Esophagus muscularis mucosa (tissue), 4 donors: ENCODE results near the gene BPIFB6. TPM values are rescaled to one million over a fixed set of nuclear protein-coding genes. Genes with fewer than 3 reads are reported as not detected.

Experiments
- DNase-seq: peaks from one replicate; pipeline ENCODE4 v3.0.0-alpha.2; 2017; ENCODE audit errors: extremely low spot score
- H3K27ac ChIP-seq, 4 donors: fragments of 200-600 bp; sonication (generic); replicated peaks in 1 of 4; 1 replicate in 3 of 4; 2 replicates in 1 of 4; pipeline ENCODE4 v1.5.1; 2016 to 2019; ENCODE audit warnings: mild to moderate bottlenecking in 1 of 4
- H3K27me3 ChIP-seq, 4 donors: fragments of 200-600 bp; sonication (generic); one replicate each; pipeline versions ENCODE4 v1.5.1 to v1.6.0; 2016 to 2019
- H3K36me3 ChIP-seq, 4 donors: fragments of 200-600 bp; sonication (generic); one replicate each; pipeline ENCODE4 v1.5.1; 2016 to 2019
- H3K4me1 ChIP-seq, 4 donors: fragments of 200-600 bp; sonication (generic); one replicate each; pipeline ENCODE4 v1.5.1; 2016 to 2019
- H3K4me3 ChIP-seq, 4 donors: fragments of 200-600 bp; sonication (generic); 1 replicate in 2 of 4; 2 replicates in 2 of 4; pipeline ENCODE4 v1.5.1; 2016 to 2019; ENCODE audit warnings: mild to moderate bottlenecking in 4 of 4, moderate library complexity in 1 of 4
- H3K9me3 ChIP-seq, 4 donors: fragments of 200-600 bp; sonication (generic); 1 replicate in 3 of 4; 2 replicates in 1 of 4; pipeline ENCODE4 v1.5.1; 2016 to 2019
- EP300 ChIP-seq: sonication (generic); formaldehyde crosslinking; IDR thresholded peaks from one replicate; pipeline ENCODE4 v1.6.1; 2017; ENCODE audit warnings: antibody characterized with exemption
- POLR2A ChIP-seq: fragments of 450-650 bp; IDR thresholded peaks from one replicate; pipeline ENCODE4 v1.6.1; 2017; ENCODE audit warnings: antibody characterized with exemption, moderate library complexity, mild to moderate bottlenecking, low read depth
- POLR2AphosphoS5 ChIP-seq, 2 donors: sonication (generic); formaldehyde crosslinking; IDR thresholded peaks; one replicate each; pipeline ENCODE4 v1.6.1; 2017; ENCODE audit warnings: antibody characterized with exemption in 2 of 2
- WGBS: methylation state at CpG from one replicate; pipeline ENCODE4 v1.1.5; 2018; 5-methylcytosine and 5-hydroxymethylcytosine counted together
- intact Hi-C: fragments of 100-400 bp; cut with DNase I; formaldehyde crosslinking; loops from one replicate; pipeline ENCODE4 v1.15.1; 2023
- total RNA-seq, 4 donors: library from RNA; depleted of rRNA; stranded (reverse); fragments of >200 nt; gene quantifications; one replicate each; pipeline versions ENCODE4 v1.1.0 to v1.2.1, GENCODE V29; 2016
- TF ChIP-seq, protein P1 (sequence below), 3 experiments: fragments of 200-600 bp in 2 of 3; fragments of 450-650 bp in 1 of 3; sonication (generic) in 2 of 3; IDR thresholded peaks; one replicate each; pipeline ENCODE4 v1.5.1; 2017 to 2019; ENCODE audit warnings: antibody characterized with exemption in 3 of 3, mild to moderate bottlenecking in 2 of 3, moderate library complexity in 1 of 3

The BPIFB6 gene
- total RNA-seq, 4 donors from 2014 or later, result not detected

DNA sequence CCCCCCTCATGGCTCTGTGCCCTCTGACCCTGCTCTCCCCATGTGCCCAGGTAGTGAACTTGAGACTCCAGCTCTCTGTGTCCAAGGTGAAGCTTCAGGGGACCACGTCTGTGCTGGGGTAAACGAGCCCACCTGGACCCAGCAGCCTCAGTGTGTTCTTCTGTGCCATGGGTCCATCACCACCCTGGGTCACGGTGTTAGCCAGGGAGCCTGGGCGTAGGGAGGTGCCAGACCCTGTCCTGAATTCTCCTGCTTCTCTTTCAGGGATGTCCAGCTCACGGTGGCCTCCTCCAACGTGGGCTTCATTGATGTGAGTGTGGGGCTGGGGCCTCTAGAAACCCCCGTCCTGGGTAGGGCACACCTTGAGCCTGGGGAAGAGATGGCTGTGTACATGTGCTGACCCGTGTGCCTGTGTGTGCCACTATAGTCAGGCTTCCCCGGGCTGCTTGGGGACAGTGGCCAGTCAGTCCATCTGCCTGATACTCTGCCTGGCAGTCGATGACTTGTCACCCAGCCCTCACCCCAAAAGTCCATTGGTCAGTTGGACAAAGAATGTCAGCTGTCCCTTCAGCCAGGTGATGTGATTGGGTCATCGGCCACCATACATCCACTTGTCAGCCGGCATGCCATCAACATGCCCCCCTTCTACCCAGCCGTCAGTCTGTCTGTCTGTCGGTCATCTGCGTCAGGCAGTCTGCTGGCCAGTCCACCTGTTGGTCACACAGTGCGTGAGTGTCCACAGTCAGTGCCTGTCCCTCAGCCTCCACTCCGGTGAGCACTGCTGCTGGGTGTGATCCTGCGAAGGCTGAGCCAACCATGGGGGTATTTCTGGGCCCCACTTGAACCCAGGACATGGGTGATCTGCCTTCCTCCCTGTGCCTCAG is 10.9 kb upstream of the BPIFB6 start:
- Histone ChIP-seq H3K27ac (no peak overlapping the region), H3K4me3 (no peak overlapping the region), H3K4me1 (no peaks in the 10 kb centered on the region), H3K36me3 (no peaks in the 10 kb centered on the region), H3K27me3 (peaks cover 0 to 9% (median 0%) of the 10 kb centered on the region in 4 donors), H3K9me3 (no peaks in the 10 kb centered on the region)
- intact Hi-C loops, result no loop called here
- no peak for DNase-seq
- 95% methylated on average over 3 of the region's 18 CpGs for WGBS
- no peak for TF ChIP-seq POLR2A
- TF ChIP-seq POLR2AphosphoS5 (IDR thresholded peaks at IDR 0.05), result no peak
- TF ChIP-seq EP300, result no peak
- TF ChIP-seq, protein P1, sequence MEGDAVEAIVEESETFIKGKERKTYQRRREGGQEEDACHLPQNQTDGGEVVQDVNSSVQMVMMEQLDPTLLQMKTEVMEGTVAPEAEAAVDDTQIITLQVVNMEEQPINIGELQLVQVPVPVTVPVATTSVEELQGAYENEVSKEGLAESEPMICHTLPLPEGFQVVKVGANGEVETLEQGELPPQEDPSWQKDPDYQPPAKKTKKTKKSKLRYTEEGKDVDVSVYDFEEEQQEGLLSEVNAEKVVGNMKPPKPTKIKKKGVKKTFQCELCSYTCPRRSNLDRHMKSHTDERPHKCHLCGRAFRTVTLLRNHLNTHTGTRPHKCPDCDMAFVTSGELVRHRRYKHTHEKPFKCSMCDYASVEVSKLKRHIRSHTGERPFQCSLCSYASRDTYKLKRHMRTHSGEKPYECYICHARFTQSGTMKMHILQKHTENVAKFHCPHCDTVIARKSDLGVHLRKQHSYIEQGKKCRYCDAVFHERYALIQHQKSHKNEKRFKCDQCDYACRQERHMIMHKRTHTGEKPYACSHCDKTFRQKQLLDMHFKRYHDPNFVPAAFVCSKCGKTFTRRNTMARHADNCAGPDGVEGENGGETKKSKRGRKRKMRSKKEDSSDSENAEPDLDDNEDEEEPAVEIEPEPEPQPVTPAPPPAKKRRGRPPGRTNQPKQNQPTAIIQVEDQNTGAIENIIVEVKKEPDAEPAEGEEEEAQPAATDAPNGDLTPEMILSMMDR (IDR thresholded peaks at IDR 0.05), result no peak

DNA sequence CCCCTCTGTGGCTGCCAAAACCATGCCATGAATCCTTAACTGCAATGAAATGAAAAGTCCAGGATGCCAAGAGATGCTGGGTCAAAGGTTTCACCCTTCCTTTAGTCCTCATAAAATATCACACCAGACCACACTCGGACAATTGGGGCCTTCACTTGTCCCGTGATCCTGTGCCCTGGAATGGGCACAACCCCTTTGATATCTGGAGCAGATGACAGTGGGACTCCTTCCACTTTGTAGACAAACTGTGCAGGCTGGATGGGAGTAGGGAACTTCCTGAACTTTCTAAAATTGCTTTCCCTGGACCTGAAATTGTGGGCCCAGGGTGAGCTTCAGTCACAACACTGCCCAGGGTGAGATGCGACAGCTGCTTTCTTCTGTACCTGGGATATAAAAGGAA is 9.6 kb upstream of the BPIFB6 start:
- intact Hi-C loops, result no loop called here

DNA sequence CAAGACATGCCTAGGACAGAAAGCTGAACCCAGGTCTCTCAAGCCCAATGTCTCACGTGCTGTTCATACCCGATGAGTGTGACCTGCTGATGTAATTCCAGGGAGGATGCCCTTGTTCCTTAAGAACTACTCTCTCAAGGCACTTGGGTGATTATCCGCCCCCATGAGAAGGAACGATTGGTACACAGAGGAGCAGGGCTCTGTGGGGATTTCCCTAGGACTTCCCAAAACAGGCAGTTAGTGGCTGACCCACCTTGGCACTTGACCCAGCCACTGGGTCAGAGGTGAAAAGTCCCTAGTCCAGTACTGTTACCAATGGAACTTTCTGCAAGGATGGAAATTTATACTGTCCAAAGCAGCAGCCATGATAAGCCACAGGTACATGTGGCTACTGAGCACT is 9.2 kb upstream of the BPIFB6 start:
- intact Hi-C loops, result no loop called here
- no peaks in the 10 kb centered on the region for H3K9me3 ChIP-seq
- no peak overlapping the region for H3K4me3 ChIP-seq
- DNase-seq, result no peak
- TF ChIP-seq POLR2AphosphoS5 (IDR thresholded peaks at IDR 0.05) (no peak), POLR2A (no peak), EP300 (no peak)
- TF ChIP-seq, protein P1 (IDR thresholded peaks at IDR 0.05), result no peak
- no peaks in the 10 kb centered on the region for H3K36me3 ChIP-seq
- no peak overlapping the region for H3K27ac ChIP-seq
- 89% methylated on average over 4 of the region's 4 CpGs for WGBS
- no peaks in the 10 kb centered on the region for H3K4me1 ChIP-seq
- no peaks in the 10 kb centered on the region for H3K27me3 ChIP-seq

More for the DNA sequence above, 9.6 kb upstream of the BPIFB6 start:
- TF ChIP-seq POLR2AphosphoS5 (IDR thresholded peaks at IDR 0.05) (no peak), POLR2A (no peak), EP300 (no peak)
- TF ChIP-seq, protein P1 (IDR thresholded peaks at IDR 0.05), result no peak
- no peaks in the 10 kb centered on the region for H3K4me1 ChIP-seq
- no peaks in the 10 kb centered on the region for H3K36me3 ChIP-seq
- 58% methylated on average over 3 of the region's 3 CpGs for WGBS
- no peaks in the 10 kb centered on the region for H3K9me3 ChIP-seq
- no peak for DNase-seq
- H3K4me3 ChIP-seq, result no peak overlapping the region
- H3K27ac ChIP-seq, result no peak overlapping the region
- H3K27me3 ChIP-seq, result no peaks in the 10 kb centered on the region

DNA sequence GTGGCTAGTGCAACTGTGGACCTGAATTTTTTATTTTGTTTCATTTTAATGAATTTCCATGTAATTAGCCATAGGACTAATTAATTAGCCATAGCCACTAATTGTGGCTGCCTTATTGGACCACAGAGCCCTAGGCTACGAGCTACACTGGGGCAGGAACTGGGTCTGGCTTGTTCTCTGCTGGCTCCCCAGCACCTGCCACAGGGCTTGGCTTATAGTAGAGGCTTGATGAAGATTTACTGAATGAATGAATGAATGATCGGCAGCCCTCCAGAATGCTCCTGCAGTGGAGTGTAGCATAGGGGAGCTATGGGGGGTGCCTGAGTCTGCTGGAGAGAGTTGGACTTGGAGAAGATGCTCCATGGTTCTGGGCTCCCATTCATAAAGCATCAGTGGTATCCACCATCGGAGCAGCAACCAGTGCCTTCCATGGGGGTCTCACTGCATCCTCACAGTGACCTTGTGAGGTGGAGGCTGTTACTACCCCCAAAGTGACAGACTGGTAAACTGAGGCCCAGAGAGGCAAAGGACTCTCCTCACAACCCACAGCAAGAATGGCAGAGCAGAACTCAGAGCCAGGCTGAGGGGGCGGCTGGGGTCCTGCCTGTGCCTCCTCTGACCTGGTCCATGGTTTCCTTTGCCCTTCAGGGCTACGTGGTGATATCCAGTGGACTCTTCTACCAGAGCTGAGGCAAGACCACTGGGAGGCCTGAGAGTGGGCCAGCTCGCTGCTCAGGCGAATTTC is 8.6 kb upstream of the BPIFB6 start:
- H3K4me3 ChIP-seq, result no peak overlapping the region
- H3K9me3 ChIP-seq, result no peaks in the 10 kb centered on the region
- no peak overlapping the region for H3K27ac ChIP-seq
- TF ChIP-seq POLR2A, result no peak
- TF ChIP-seq EP300, result no peak
- no peak for TF ChIP-seq POLR2AphosphoS5 (IDR thresholded peaks at IDR 0.05)
- TF ChIP-seq, protein P1 (IDR thresholded peaks at IDR 0.05), result no peak
- H3K36me3 ChIP-seq, result no peaks in the 10 kb centered on the region
- H3K4me1 ChIP-seq, result no peaks in the 10 kb centered on the region
- no peak for DNase-seq
- intact Hi-C loops, result no loop called here
- H3K27me3 ChIP-seq, result peaks cover 0 to 1% (median 0%) of the 10 kb centered on the region in 4 donors
- WGBS, result 84% methylated on average over 7 of the region's 7 CpGs
